LNCaP clone FGC (cell line): ENCODE results near the gene FIGLA.

Source experiments
- DNase-seq: peaks from one replicate; pipeline ENCODE4 v3.0.0-alpha.2; 2011; ENCODE audit warnings: low read depth
- H3K4me3 ChIP-seq: 2 replicates; pipeline ENCODE4 v1.5.1; 2011; ENCODE audit warnings: mild to moderate bottlenecking, low read depth, low read length, control low read depth
- TF ChIP-seq, protein P1 (sequence below): IDR thresholded peaks from 2 replicates; pipeline ENCODE4 v1.5.1; 2012; ENCODE audit warnings: mild to moderate bottlenecking; ENCODE audit not compliant: control insufficient read depth, insufficient read depth; ENCODE audit errors: extremely low read depth

The FIGLA gene

DNA sequence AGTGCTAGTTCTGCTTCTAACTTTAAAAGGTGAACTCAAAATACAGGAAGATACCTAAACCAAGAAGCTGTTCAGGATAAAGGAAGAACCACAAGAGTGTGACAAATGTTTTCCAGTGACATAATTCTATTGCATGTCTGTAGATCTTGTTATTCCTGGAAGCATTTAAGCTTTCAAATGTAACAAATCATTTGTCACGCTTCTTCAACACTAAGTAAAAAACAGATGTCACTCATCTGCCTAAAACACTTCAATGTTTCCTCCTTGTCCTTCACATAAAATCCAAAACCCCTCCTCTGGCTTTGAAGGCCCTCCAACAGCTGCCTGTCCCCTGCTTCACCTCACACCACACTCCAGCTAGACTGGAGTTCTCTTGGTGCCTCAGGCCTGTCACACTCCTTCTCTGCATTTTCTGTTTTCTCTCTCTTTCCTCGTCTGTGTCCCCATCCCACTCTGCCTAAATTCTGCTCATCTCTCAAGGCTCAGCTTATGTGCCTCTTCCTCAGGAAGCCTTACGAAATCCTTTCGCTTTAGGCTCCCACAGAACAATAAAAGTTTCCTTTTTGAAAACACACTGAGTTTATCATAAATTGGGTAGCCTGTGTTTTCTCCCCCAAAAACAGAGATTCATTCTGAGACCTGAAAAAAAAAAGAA lies 36.4 kb upstream of the FIGLA start:
- TF ChIP-seq, protein P1, sequence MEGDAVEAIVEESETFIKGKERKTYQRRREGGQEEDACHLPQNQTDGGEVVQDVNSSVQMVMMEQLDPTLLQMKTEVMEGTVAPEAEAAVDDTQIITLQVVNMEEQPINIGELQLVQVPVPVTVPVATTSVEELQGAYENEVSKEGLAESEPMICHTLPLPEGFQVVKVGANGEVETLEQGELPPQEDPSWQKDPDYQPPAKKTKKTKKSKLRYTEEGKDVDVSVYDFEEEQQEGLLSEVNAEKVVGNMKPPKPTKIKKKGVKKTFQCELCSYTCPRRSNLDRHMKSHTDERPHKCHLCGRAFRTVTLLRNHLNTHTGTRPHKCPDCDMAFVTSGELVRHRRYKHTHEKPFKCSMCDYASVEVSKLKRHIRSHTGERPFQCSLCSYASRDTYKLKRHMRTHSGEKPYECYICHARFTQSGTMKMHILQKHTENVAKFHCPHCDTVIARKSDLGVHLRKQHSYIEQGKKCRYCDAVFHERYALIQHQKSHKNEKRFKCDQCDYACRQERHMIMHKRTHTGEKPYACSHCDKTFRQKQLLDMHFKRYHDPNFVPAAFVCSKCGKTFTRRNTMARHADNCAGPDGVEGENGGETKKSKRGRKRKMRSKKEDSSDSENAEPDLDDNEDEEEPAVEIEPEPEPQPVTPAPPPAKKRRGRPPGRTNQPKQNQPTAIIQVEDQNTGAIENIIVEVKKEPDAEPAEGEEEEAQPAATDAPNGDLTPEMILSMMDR = no peak
- no peak for DNase-seq
- H3K4me3 ChIP-seq = no peak overlapping the region

DNA sequence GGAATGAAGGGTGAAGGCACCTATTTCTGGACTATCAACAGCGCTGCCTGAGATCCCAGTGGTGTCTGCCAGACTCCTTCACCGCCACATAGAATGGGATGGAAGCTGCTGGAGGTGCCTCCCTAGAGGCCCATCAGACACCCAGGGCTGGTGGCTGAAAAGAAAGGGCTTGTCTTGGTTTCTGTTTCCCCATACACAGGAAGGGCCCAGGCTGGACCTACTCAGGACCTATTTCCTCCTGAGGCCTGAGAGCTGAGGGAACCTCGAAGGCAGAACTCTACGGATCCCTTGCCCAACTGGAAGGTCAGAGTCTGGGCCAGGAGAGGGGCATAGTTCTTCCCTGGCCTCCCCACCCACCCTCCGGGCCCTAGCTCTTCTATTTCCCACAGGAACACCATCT lies 32.8 kb upstream of the FIGLA start:
- H3K4me3 ChIP-seq = no peak overlapping the region
- TF ChIP-seq, protein P1 = no peak
- DNase-seq = no peak

DNA sequence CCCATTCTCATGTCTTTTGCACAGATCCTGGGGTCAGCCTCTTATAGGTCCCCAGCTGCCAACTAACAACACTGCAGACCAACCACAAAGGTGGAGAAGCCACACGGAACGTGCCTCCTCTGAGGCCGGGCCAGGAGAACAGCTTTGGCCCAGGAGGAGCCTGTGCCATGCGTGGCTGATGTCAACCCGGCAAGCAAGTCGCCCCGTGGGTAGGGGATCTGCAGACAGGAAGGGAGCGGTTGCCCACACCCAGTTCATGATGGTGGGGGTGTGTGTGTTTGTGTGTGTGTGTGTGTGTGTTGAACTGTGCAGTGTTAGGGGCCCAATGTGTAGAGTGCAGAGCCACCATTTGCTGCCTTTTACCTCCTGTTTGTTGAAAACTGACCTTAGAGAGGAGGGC lies 32.4 kb upstream of the FIGLA start:
- DNase-seq = no peak
- TF ChIP-seq, protein P1 = no peak

DNA sequence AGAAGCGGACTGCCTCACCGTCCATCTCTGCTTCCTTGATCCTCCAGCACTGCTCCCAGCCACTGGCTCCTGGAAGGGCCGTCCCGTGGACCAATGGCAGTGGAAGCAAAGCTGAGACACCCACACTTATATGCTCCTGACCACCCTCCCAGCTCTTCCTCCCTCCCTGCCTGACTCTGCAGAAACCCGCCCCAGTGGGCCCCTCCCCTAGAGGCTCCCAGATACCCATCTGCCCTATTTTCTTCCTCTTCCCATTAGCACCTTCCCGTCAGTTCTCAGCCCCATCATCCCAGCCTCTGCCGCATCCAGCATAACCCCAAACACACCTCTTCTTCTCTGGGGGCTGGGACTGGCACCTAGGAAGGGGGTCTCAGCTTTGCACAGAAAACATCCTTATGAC lies 30.1 kb upstream of the FIGLA start, which contains the start of gene CLEC4F:
Gene CLEC4F (minus strand): TSS at position 101 of the 400 bp plus-strand sequence. CDS start 76 bp downstream, at position 25.
- TF ChIP-seq, protein P1 = no peak
- no peak for DNase-seq

More for the DNA sequence above, 32.4 kb upstream of the FIGLA start:
- H3K4me3 ChIP-seq = no peak overlapping the region

DNA sequence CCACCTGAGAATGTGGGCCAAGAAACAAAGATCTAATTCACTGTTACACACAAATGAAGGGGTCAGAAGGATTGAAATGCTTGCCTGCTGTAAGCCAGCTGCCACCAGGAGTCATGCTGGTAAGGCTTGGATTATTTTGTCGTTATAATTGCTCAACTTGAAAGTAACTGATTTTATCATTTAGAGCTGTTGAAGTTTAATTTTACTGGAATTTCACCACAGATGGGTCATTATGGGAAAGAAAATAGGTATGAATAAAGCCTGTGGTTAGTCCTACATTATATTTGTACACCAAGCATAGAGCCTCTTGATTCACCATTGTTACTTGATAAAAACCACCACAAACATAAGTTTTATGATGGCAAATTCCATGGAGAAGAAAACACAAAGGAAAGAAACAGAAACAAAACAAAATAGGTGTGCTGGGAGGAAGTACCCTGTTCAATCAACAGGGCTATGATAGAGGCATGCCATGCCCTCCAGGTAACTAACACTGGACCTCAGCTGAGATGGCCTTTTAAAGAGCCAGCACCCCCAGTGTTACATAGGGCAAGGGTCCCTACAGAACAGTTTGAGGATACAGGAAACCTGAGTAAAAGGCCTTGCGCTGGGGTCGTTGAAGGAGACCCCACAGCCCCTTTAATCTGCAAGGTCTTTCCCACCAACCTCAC lies 27.0 kb upstream of the FIGLA start:
- DNase-seq = no peak
- no peak overlapping the region for H3K4me3 ChIP-seq
- TF ChIP-seq, protein P1 = no peak

More for the DNA sequence above, 30.1 kb upstream of the FIGLA start, which contains the start of gene CLEC4F:
- H3K4me3 ChIP-seq = no peak within 1 kb of the TSS

DNA sequence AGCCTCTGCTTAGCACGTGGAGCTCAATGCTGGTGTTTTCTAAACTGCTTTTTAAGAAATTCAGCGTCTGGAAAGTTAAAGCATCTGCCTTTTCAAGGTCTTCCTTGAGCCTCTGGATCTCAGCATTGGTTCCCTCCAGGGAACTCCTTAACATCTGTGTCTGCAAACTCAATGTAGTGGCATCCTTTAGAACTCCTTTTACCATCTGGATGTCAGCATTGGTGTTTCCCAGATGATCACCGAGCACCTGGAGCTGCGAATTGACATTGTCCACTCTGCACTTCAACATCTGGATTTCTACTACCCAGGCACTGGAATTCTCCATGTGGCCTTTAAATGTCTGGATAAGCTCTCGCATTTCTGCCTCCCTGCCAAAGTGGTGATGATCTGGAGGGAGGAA lies 26.3 kb upstream of the FIGLA start:
- no peak overlapping the region for H3K4me3 ChIP-seq
- TF ChIP-seq, protein P1 = no peak
- DNase-seq = no peak
